ENCODE data around the gene CCNDBP1.
"Not testable (repeated sequence)": the region's sequence is repeated elsewhere in the genome, so short reads cannot be mapped to it uniquely, and the experiment has no call there.

CCNDBP1 gene

DNA sequence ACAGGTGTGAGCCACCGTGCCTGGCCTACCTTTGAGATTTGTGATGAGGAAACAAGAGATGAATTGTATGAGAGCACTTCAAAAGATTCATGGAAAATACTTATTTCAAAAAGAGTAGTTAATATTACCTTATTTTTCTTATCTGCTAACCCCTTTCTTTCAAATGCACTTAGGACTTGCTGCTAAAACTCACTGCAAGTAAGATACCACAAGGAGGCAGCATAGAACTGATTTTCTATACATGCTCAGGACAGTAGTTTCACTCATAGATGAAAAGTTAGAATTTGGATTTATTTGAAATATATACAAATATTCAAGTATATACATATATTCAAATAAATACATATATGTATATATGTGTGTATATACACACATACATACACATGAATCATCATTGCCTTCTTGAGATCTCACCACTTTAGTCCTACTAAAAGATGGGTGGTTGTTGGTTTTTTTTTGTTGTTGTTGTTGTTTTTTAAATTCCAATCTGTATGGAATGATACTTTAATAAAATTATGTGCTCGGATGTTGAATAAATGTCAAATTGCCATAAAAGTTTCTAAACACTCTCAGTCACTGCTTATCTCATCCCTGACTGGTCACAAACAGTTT, 2.4 kb downstream of the CCNDBP1 start:
- H3K36me3 ChIP-seq (ENCODE audit: insufficient read depth, low read length), result no peaks in the 10 kb centered on the region; the same call in 1 of the 2 replicates
- no peak overlapping the region for H3K9ac ChIP-seq (ENCODE audit: insufficient read length)
- DNase-seq (ENCODE audit: low read depth, low spot score), result peak; percentile 10
- H3K4me3 ChIP-seq, result no peak overlapping the region
- TF ChIP-seq FOXP2 (optimal IDR thresholded peaks at IDR 0.05; ENCODE audit: control extremely low read depth, extremely low read length, insufficient read depth), result no peak
- no peak for TF ChIP-seq POLR2AphosphoS5 (IDR thresholded peaks at IDR 0.05; ENCODE audit: borderline replicate concordance, low read depth, low read length)
- no peak for TF ChIP-seq EZH2 (IDR thresholded peaks at IDR 0.05)
- H3K27ac ChIP-seq, result no peak overlapping the region
- H3K9me3 ChIP-seq (ENCODE audit: low read depth, low read length), result no peaks in the 10 kb centered on the region

GRCh38 chr15:43189296-43189695, 4.1 kb downstream of the CCNDBP1 start:
- Histone ChIP-seq H3K36me3 (ENCODE audit: insufficient read depth, low read length) (no peaks in the 10 kb centered on the region; the same call in 1 of the 2 replicates), H3K4me3 (no peak overlapping the region), H3K27ac (no peak overlapping the region), H3K9me3 (ENCODE audit: low read depth, low read length) (no peaks in the 10 kb centered on the region), H3K9ac (ENCODE audit: insufficient read length) (no peak overlapping the region)
- no peak for DNase-seq (ENCODE audit: low read depth, low spot score)
- TF ChIP-seq POLR2AphosphoS5 (IDR thresholded peaks at IDR 0.05; ENCODE audit: borderline replicate concordance, low read depth, low read length), result no peak
- no peak for TF ChIP-seq EZH2 (IDR thresholded peaks at IDR 0.05)
- TF ChIP-seq FOXP2 (optimal IDR thresholded peaks at IDR 0.05; ENCODE audit: control extremely low read depth, extremely low read length, insufficient read depth), result no peak

GRCh38 chr15:43190178-43190577, 5.0 kb downstream of the CCNDBP1 start:
- H3K27ac ChIP-seq, result no peak overlapping the region
- H3K4me3 ChIP-seq, result no peak overlapping the region
- no peak for DNase-seq (ENCODE audit: low read depth, low spot score)
- no peaks in the 10 kb centered on the region for H3K9me3 ChIP-seq (ENCODE audit: low read depth, low read length)
- no peak for TF ChIP-seq POLR2AphosphoS5 (IDR thresholded peaks at IDR 0.05; ENCODE audit: borderline replicate concordance, low read depth, low read length)
- no peak for TF ChIP-seq FOXP2 (optimal IDR thresholded peaks at IDR 0.05; ENCODE audit: control extremely low read depth, extremely low read length, insufficient read depth)
- no peak for TF ChIP-seq EZH2 (IDR thresholded peaks at IDR 0.05)
- no peak overlapping the region for H3K9ac ChIP-seq (ENCODE audit: insufficient read length)
- no peaks in the 10 kb centered on the region; the same call in 1 of the 2 replicates for H3K36me3 ChIP-seq (ENCODE audit: insufficient read depth, low read length)

DNA sequence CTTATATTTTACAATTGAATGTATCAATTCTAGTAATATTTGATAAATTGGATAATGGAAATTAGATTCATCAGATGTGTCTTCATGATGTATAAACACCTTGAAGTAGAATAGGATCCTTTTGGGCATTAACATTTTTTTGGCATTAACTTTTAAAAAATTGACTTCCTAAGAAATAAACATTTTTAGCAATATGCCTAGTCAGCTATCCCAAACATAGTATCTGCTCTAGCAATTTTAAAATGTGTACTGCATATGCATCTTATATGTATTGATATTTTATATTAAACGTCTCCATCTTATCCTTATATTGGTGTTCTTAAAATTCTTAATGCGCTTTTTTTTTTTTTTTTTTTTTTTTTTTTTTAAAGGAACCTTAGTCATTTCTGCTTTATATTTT, 8.5 kb downstream of the CCNDBP1 start:
- Histone ChIP-seq H3K27ac (no peak overlapping the region), H3K36me3 (ENCODE audit: insufficient read depth, low read length) (no peaks in the 10 kb centered on the region; the same call in 1 of the 2 replicates), H3K9me3 (ENCODE audit: low read depth, low read length) (no peaks in the 10 kb centered on the region), H3K9ac (ENCODE audit: insufficient read length) (no peak overlapping the region), H3K4me3 (no peak overlapping the region)
- DNase-seq (ENCODE audit: low read depth, low spot score), result no peak
- TF ChIP-seq FOXP2 (optimal IDR thresholded peaks at IDR 0.05; ENCODE audit: control extremely low read depth, extremely low read length, insufficient read depth) (no peak), POLR2AphosphoS5 (IDR thresholded peaks at IDR 0.05; ENCODE audit: borderline replicate concordance, low read depth, low read length) (no peak), EZH2 (IDR thresholded peaks at IDR 0.05) (no peak)

DNA sequence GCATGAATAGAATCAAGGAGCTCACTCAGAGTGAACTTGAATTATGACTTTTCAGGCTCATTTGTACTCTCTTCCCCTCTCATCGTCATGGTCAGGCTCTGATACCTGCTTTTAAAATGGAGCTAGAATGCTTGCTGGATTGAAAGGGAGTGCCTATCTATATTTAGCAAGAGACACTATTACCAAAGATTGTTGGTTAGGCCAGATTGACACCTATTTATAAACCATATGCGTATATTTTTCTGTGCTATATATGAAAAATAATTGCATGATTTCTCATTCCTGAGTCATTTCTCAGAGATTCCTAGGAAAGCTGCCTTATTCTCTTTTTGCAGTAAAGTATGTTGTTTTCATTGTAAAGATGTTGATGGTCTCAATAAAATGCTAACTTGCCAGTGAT, 9.6 kb downstream of the CCNDBP1 start:
- H3K9me3 ChIP-seq (ENCODE audit: low read depth, low read length), result no peaks in the 10 kb centered on the region
- no peak overlapping the region for H3K27ac ChIP-seq
- H3K4me3 ChIP-seq, result no peak overlapping the region
- DNase-seq (ENCODE audit: low read depth, low spot score), result no peak
- no peak for TF ChIP-seq POLR2AphosphoS5 (IDR thresholded peaks at IDR 0.05; ENCODE audit: borderline replicate concordance, low read depth, low read length)
- TF ChIP-seq EZH2 (IDR thresholded peaks at IDR 0.05), result no peak
- TF ChIP-seq FOXP2 (optimal IDR thresholded peaks at IDR 0.05; ENCODE audit: control extremely low read depth, extremely low read length, insufficient read depth), result no peak
- H3K9ac ChIP-seq (ENCODE audit: insufficient read length), result no peak overlapping the region
- H3K36me3 ChIP-seq (ENCODE audit: insufficient read depth, low read length), result no peaks in the 10 kb centered on the region; the same call in 1 of the 2 replicates

- Histone ChIP-seq H3K36me3 (ENCODE audit: insufficient read depth, low read length) (no peaks in the 10 kb centered on the region), H3K9ac (ENCODE audit: insufficient read length) (no peak overlapping the region), H3K27ac (no peak overlapping the region), H3K9me3 (ENCODE audit: low read depth, low read length) (no peaks in the 10 kb centered on the region), H3K4me3 (no peak overlapping the region)
- no peak for DNase-seq (ENCODE audit: low read depth, low spot score)
- TF ChIP-seq FOXP2 (optimal IDR thresholded peaks at IDR 0.05; ENCODE audit: control extremely low read depth, extremely low read length, insufficient read depth) (no peak), POLR2AphosphoS5 (IDR thresholded peaks at IDR 0.05; ENCODE audit: borderline replicate concordance, low read depth, low read length) (no peak), EZH2 (IDR thresholded peaks at IDR 0.05) (no peak)
Measured at GRCh38 chr15:43196760-43197548, 11.8 kb downstream of the CCNDBP1 start.

GRCh38 chr15:43197773-43198172, 12.6 kb downstream of the CCNDBP1 start:
- not testable (repeated sequence) for DNase-seq (ENCODE audit: low read depth, low spot score); H3K4me3 ChIP-seq; H3K36me3 ChIP-seq (ENCODE audit: insufficient read depth, low read length); H3K27ac ChIP-seq; H3K9me3 ChIP-seq (ENCODE audit: low read depth, low read length); H3K9ac ChIP-seq (ENCODE audit: insufficient read length)

GRCh38 chr15:43198556-43198955, 13.4 kb downstream of the CCNDBP1 start:
- DNase-seq (ENCODE audit: low read depth, low spot score); H3K4me3 ChIP-seq: not testable (repeated sequence)

DNA sequence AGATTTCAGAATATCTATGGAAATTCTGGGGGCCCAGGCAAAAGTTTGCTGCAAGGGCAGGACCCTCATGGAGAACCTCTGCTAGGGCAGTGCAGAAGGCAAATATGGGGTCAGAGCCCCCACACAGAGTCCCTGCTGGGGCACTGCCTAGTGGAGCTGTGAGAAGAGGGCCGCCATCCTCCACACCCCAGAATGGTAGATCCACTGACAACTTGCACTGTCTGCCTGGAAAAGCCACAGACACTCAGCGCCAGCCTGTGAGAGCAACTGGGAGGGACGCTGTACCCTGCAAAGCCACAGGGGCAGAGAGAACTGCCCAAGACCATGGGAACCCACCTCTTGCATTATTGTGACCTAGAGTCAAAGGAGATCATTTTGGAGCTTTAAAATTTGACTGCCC, 13.8 kb downstream of the CCNDBP1 start:
- Histone ChIP-seq H3K9me3 (ENCODE audit: low read depth, low read length) (no peaks in the 10 kb centered on the region), H3K4me3 (no peak overlapping the region), H3K36me3 (ENCODE audit: insufficient read depth, low read length) (no peaks in the 10 kb centered on the region), H3K27ac (no peak overlapping the region), H3K9ac (ENCODE audit: insufficient read length) (no peak overlapping the region)
- DNase-seq (ENCODE audit: low read depth, low spot score), result no peak
- TF ChIP-seq EZH2 (IDR thresholded peaks at IDR 0.05) (no peak), FOXP2 (optimal IDR thresholded peaks at IDR 0.05; ENCODE audit: control extremely low read depth, extremely low read length, insufficient read depth) (no peak), POLR2AphosphoS5 (IDR thresholded peaks at IDR 0.05; ENCODE audit: borderline replicate concordance, low read depth, low read length) (no peak)

More at GRCh38 chr15:43198556-43198955, 13.4 kb downstream of the CCNDBP1 start:
- not testable (repeated sequence) for H3K9me3 ChIP-seq (ENCODE audit: low read depth, low read length); H3K9ac ChIP-seq (ENCODE audit: insufficient read length); H3K36me3 ChIP-seq (ENCODE audit: insufficient read depth, low read length); H3K27ac ChIP-seq
